ENCODE results near the gene KRT86.
"Not testable (repeated sequence)": the region's sequence is repeated elsewhere in the genome, so short reads cannot be mapped to it uniquely, and the experiment has no call there.

KRT86 gene

GRCh38 chr12:52249511-52250047 is 24.9 kb upstream of the KRT86 start:
- no peak for DNase-seq (ENCODE audit: low read depth)
- TF ChIP-seq CTCF (conservative IDR thresholded peaks at IDR 0.05; ENCODE audit: low read length): no peak
- H3K4me3 ChIP-seq (ENCODE audit: low read length): no peak overlapping the region

GRCh38 chr12:52250048-52250990 is 24.1 kb upstream of the KRT86 start:
- DNase-seq (ENCODE audit: low read depth): no peak
- no peak for TF ChIP-seq CTCF (conservative IDR thresholded peaks at IDR 0.05; ENCODE audit: low read length)
- H3K4me3 ChIP-seq (ENCODE audit: low read length): no peak overlapping the region

GRCh38 chr12:52251367-52252051 is 22.9 kb upstream of the KRT86 start:
- no peak for TF ChIP-seq CTCF (conservative IDR thresholded peaks at IDR 0.05; ENCODE audit: low read length)
- H3K4me3 ChIP-seq (ENCODE audit: low read length): no peak overlapping the region
- no peak for DNase-seq (ENCODE audit: low read depth)

- H3K4me3 ChIP-seq (ENCODE audit: low read length); DNase-seq (ENCODE audit: low read depth): not testable (repeated sequence)
These were observed 22.2 kb upstream of the KRT86 start for GRCh38 chr12:52252175-52252615.

GRCh38 chr12:52252728-52253343 is 21.6 kb upstream of the KRT86 start:
- DNase-seq (ENCODE audit: low read depth): no peak
- H3K4me3 ChIP-seq (ENCODE audit: low read length): no peak overlapping the region
- no peak for TF ChIP-seq CTCF (conservative IDR thresholded peaks at IDR 0.05; ENCODE audit: low read length)

GRCh38 chr12:52253391-52254179 is 20.9 kb upstream of the KRT86 start:
- DNase-seq (ENCODE audit: low read depth): no peak
- TF ChIP-seq CTCF (conservative IDR thresholded peaks at IDR 0.05; ENCODE audit: low read length): no peak

More at GRCh38 chr12:52253391-52254179, 20.9 kb upstream of the KRT86 start:
- no peak overlapping the region for H3K4me3 ChIP-seq (ENCODE audit: low read length)

Measured in AG10803 (cell line).